Endothelial cell of hepatic sinusoid (primary cell): ENCODE measurements around the gene NTN1.

ENCODE experiments used
- in situ Hi-C: cut with HindIII; loops from 2 replicates; pipeline ENCODE4 v1.10.0; 2017; ENCODE audit warnings: low sequenced_read_pairs

Gene NTN1

GRCh38 chr17:9266697-9267117 lies 245.4 kb downstream of the NTN1 start:
- in situ Hi-C loops, result no loop called here

- in situ Hi-C loops, result no loop called here
Measured at GRCh38 chr17:9268546-9268945, 247.2 kb downstream of the NTN1 start.

- in situ Hi-C loops, result no loop called here
Measured at GRCh38 chr17:9269350-9270035, 248.2 kb downstream of the NTN1 start.

- in situ Hi-C loops, result no loop called here
Measured at GRCh38 chr17:9270921-9271320, 249.6 kb downstream of the NTN1 start.

- in situ Hi-C loops, result no loop called here
Measured at GRCh38 chr17:9271989-9272388, 250.7 kb downstream of the NTN1 start.

- in situ Hi-C loops, result no loop called here
Measured at GRCh38 chr17:9272501-9273200, 251.3 kb downstream of the NTN1 start.

- in situ Hi-C loops, result no loop called here
Measured at GRCh38 chr17:9273428-9274391, 252.4 kb downstream of the NTN1 start.

GRCh38 chr17:9274973-9275372 lies 253.7 kb downstream of the NTN1 start:
- in situ Hi-C loops, result no loop called here

GRCh38 chr17:9279893-9280292 lies 258.6 kb downstream of the NTN1 start:
- in situ Hi-C loops, result no loop called here

GRCh38 chr17:9283909-9284308 lies 262.6 kb downstream of the NTN1 start:
- in situ Hi-C loops, result no loop called here

GRCh38 chr17:9284884-9285283 lies 263.6 kb downstream of the NTN1 start:
- in situ Hi-C loops, result no loop called here

GRCh38 chr17:9285602-9286427 lies 264.5 kb downstream of the NTN1 start:
- in situ Hi-C loops, result no loop called here

GRCh38 chr17:9286434-9286833 lies 265.1 kb downstream of the NTN1 start:
- in situ Hi-C loops, result no loop called here

GRCh38 chr17:9287306-9287705 lies 266.0 kb downstream of the NTN1 start:
- in situ Hi-C loops, result no loop called here

GRCh38 chr17:9290226-9290613 lies 268.9 kb downstream of the NTN1 start:
- in situ Hi-C loops, result no loop called here

GRCh38 chr17:9291912-9292560 lies 270.7 kb downstream of the NTN1 start:
- in situ Hi-C loops, result no loop called here

GRCh38 chr17:9292561-9292941 lies 271.2 kb downstream of the NTN1 start:
- in situ Hi-C loops, result no loop called here
